PC-3 (cell line): ENCODE results near the gene GEMIN5. TPM values are rescaled to one million over a fixed set of nuclear protein-coding genes. Genes with fewer than 3 reads are reported as not detected.

Experiments
- ATAC-seq: fragments of 200-7000 bp; cut with Tn5 transposase; 2 replicates; pipeline ENCODE4 v1.9.1; 2020; ENCODE audit warnings: mild to moderate bottlenecking, moderate library complexity
- BruUV-seq: library from RNA; stranded (reverse); fragments of 400-500 nt; replicated peaks from 2 replicates; lab custom pipeline; 2021; lab: Mats Ljungman, UMichigan
- CTCF ChIA-PET: fragments of 300-600 bp; sonication (Branson Sonifier 250); formaldehyde crosslinking; loops from one replicate; lab custom pipeline; 2022; ENCODE audit warnings: antibody characterized with exemption; lab: Charles Lee
- POLR2A ChIA-PET: fragments of 300-600 bp; sonication (Branson Sonifier 250); formaldehyde crosslinking; loops from one replicate; lab custom pipeline; 2022; ENCODE audit warnings: antibody characterized with exemption; ENCODE audit not compliant: unreplicated experiment; lab: Charles Lee
- DNase-seq: peaks from one replicate; pipeline ENCODE4 v3.0.0-alpha.2; 2015
- H2AFZ ChIP-seq: fragments of 300-600 bp; sonication (generic); 2 replicates; pipeline ENCODE4 v1.6.0; 2016; ENCODE audit warnings: antibody characterized with exemption, low read length
- H3F3A ChIP-seq: fragments of 300-600 bp; sonication (generic); one replicate; pipeline ENCODE4 v1.6.0; 2017; ENCODE audit warnings: antibody characterized with exemption, low read length, control low read depth, mild to moderate bottlenecking; ENCODE audit not compliant: unreplicated experiment
- H3K27ac ChIP-seq: fragments of 300-600 bp; sonication (generic); 2 replicates; pipeline ENCODE4 v1.5.1; 2016; ENCODE audit warnings: mild to moderate bottlenecking, low read length
- H3K27me3 ChIP-seq: fragments of 300-600 bp; sonication (generic); 2 replicates; pipeline ENCODE4 v1.6.1; 2016; ENCODE audit warnings: low read length, mixed read lengths
- H3K36me3 ChIP-seq: fragments of 300-600 bp; sonication (generic); 2 replicates; pipeline ENCODE4 v1.6.1; 2016; ENCODE audit warnings: low read depth, mixed run types, low read length, mixed read lengths
- H3K4me1 ChIP-seq: fragments of 300-600 bp; sonication (generic); 2 replicates; pipeline ENCODE4 v1.5.1; 2016; ENCODE audit warnings: low read length; ENCODE audit not compliant: insufficient read depth
- H3K4me2 ChIP-seq: fragments of 300-600 bp; sonication (generic); 2 replicates; pipeline ENCODE4 v1.6.0; 2016; ENCODE audit warnings: low read length
- H3K4me3 ChIP-seq: fragments of 300-600 bp; sonication (generic); 2 replicates; pipeline ENCODE4 v1.5.1; 2016; ENCODE audit warnings: mild to moderate bottlenecking, low read length, mixed read lengths
- H3K79me2 ChIP-seq: fragments of 300-600 bp; sonication (generic); 2 replicates; pipeline ENCODE4 v1.6.1; 2017; ENCODE audit warnings: low read length, mixed read lengths
- H3K9ac ChIP-seq: fragments of 300-600 bp; sonication (generic); 2 replicates; pipeline ENCODE4 v1.6.0; 2016; ENCODE audit warnings: mild to moderate bottlenecking, low read length
- H3K9me2 ChIP-seq: fragments of 300-600 bp; sonication (generic); replicated peaks from 2 replicates; pipeline ENCODE4 v1.6.1; 2016; ENCODE audit warnings: mixed run types, low read length, mixed read lengths
- H3K9me3 ChIP-seq: fragments of 300-600 bp; sonication (generic); 2 replicates; pipeline ENCODE4 v1.6.1; 2016; ENCODE audit warnings: low read length, mixed read lengths
- H4K20me1 ChIP-seq: fragments of 300-600 bp; sonication (generic); 2 replicates; pipeline ENCODE4 v1.6.1; 2016; ENCODE audit warnings: low read length, mixed read lengths
- CTCF ChIP-seq: fragments of 300-600 bp; sonication (generic); conservative IDR thresholded peaks from 2 replicates; pipeline ENCODE4 v1.5.1; 2017; ENCODE audit warnings: antibody characterized with exemption, low read depth, mild to moderate bottlenecking, low read length
- EZH2 ChIP-seq: fragments of 300-600 bp; sonication (generic); IDR thresholded peaks from one replicate; pipeline ENCODE4 v1.6.1; 2017; ENCODE audit warnings: antibody characterized with exemption, mild to moderate bottlenecking, low read length; ENCODE audit not compliant: unreplicated experiment
- EZH2phosphoT487 ChIP-seq: fragments of 300-600 bp; sonication (generic); IDR thresholded peaks from 2 replicates; pipeline ENCODE4 v1.6.1; 2018; ENCODE audit warnings: mild to moderate bottlenecking, antibody characterized with exemption, low read length, borderline replicate concordance
- intact Hi-C: fragments of 100-400 bp; cut with micrococcal nuclease; formaldehyde crosslinking; loops from 2 replicates; pipeline ENCODE4 v1.9.0; 2023
- total RNA-seq: library from RNA; depleted of rRNA; stranded (reverse); fragments of >200 nt; gene quantifications from 2 replicates; pipeline ENCODE4 v1.2.3, GENCODE V29; 2014

Gene GEMIN5
- total RNA-seq, 1 experiment from 2014 or later, result 19.8 TPM

- TF ChIP-seq EZH2 (no peak), CTCF (no peak), EZH2phosphoT487 (no peak)
- no peak overlapping the region for H3K27ac ChIP-seq
- no peaks in the 10 kb centered on the region for H3K9me3 ChIP-seq
- no peak overlapping the region for H3K9ac ChIP-seq
- CTCF ChIA-PET, result no interaction called here
- POLR2A ChIA-PET, result no interaction called here
- H3F3A ChIP-seq, result no peaks in the 10 kb centered on the region
- H2AFZ ChIP-seq, result no peak overlapping the region
- ATAC-seq (no peak), DNase-seq (no peak)
- no peaks in the 10 kb centered on the region for H3K9me2 ChIP-seq
- no peaks in the 10 kb centered on the region for H3K79me2 ChIP-seq
- H3K4me3 ChIP-seq, result no peak overlapping the region
- H3K36me3 ChIP-seq, result peaks cover 44% of the 10 kb centered on the region
- no peaks in the 10 kb centered on the region for H3K4me1 ChIP-seq
- H4K20me1 ChIP-seq, result no peaks in the 10 kb centered on the region
- H3K4me2 ChIP-seq, result no peak overlapping the region
- no peaks in the 10 kb centered on the region for H3K27me3 ChIP-seq
- intact Hi-C loops, result no loop called here
- BruUV-seq, result no TSS peak
Observed at GRCh38 chr5:154901913-154902312, 36.1 kb downstream of the GEMIN5 start.

DNA sequence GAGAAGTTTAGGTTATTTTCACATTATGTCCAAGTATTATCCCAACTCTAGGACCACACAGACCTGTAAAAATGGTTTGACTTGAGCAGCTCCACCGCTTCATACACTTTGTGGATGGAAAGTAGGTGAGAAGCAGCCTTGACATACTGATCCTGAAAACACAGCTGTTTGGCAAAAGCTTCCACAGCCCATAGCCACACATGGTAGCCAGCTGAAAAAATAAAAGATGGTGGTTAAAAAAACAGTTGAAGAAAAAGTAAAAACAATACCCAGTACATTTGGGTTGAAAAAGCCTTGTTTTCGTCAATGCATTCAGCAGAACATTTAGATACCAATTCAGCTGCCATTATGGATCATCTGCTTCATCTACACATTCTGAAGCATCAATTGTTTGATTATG is 36.7 kb downstream of the GEMIN5 start:
- H3K4me3 ChIP-seq, result no peak overlapping the region
- ChIA-PET CTCF (no interaction called here), POLR2A (no interaction called here)
- H3K9me3 ChIP-seq, result no peaks in the 10 kb centered on the region
- H3K36me3 ChIP-seq, result peaks cover 38% of the 10 kb centered on the region
- no peak overlapping the region for H3K27ac ChIP-seq
- no peaks in the 10 kb centered on the region for H3K4me1 ChIP-seq
- TF ChIP-seq CTCF, result no peak
- TF ChIP-seq EZH2phosphoT487, result no peak
- no peak for TF ChIP-seq EZH2
- no peaks in the 10 kb centered on the region for H3K9me2 ChIP-seq
- DNase-seq (no peak), ATAC-seq (no peak)
- no peaks in the 10 kb centered on the region for H3F3A ChIP-seq
- H3K4me2 ChIP-seq, result no peak overlapping the region
- H3K9ac ChIP-seq, result no peak overlapping the region
- no TSS peak for BruUV-seq
- no peak overlapping the region for H2AFZ ChIP-seq
- no peaks in the 10 kb centered on the region for H3K27me3 ChIP-seq
- no peaks in the 10 kb centered on the region for H3K79me2 ChIP-seq
- intact Hi-C loops, result no loop called here
- no peaks in the 10 kb centered on the region for H4K20me1 ChIP-seq

- BruUV-seq, result no TSS peak
- no peak for ATAC-seq
Observed at GRCh38 chr5:154900066-154900465, 37.9 kb downstream of the GEMIN5 start.

More at GRCh38 chr5:154900066-154900465, 37.9 kb downstream of the GEMIN5 start:
- CTCF ChIA-PET, result no interaction called here
- no peak overlapping the region for H3K9ac ChIP-seq
- no peaks in the 10 kb centered on the region for H3K79me2 ChIP-seq
- no peak overlapping the region for H3K4me2 ChIP-seq
- no peaks in the 10 kb centered on the region for H3K9me2 ChIP-seq
- intact Hi-C loops, result no loop called here
- H2AFZ ChIP-seq, result no peak overlapping the region
- H3F3A ChIP-seq, result no peaks in the 10 kb centered on the region
- DNase-seq, result no peak
- TF ChIP-seq EZH2phosphoT487 (no peak), EZH2 (no peak), CTCF (no peak)
- no peaks in the 10 kb centered on the region for H4K20me1 ChIP-seq
- no peak overlapping the region for H3K27ac ChIP-seq
- H3K9me3 ChIP-seq, result no peaks in the 10 kb centered on the region
- POLR2A ChIA-PET, result no interaction called here
- no peak overlapping the region for H3K4me3 ChIP-seq
- no peaks in the 10 kb centered on the region for H3K4me1 ChIP-seq
- H3K36me3 ChIP-seq, result peaks cover 36% of the 10 kb centered on the region
- no peaks in the 10 kb centered on the region for H3K27me3 ChIP-seq
